ENCODE results near the gene UBXN4. TPM values are rescaled to one million over a fixed set of nuclear protein-coding genes. Genes with fewer than 3 reads are reported as not detected.

Gene UBXN4
- total and polyA plus RNA-seq, 2 of the 13 experiments (the other 11 are each of a cell fraction or from before 2014, with no cell fraction given), result 74.2 to 104 TPM

DNA sequence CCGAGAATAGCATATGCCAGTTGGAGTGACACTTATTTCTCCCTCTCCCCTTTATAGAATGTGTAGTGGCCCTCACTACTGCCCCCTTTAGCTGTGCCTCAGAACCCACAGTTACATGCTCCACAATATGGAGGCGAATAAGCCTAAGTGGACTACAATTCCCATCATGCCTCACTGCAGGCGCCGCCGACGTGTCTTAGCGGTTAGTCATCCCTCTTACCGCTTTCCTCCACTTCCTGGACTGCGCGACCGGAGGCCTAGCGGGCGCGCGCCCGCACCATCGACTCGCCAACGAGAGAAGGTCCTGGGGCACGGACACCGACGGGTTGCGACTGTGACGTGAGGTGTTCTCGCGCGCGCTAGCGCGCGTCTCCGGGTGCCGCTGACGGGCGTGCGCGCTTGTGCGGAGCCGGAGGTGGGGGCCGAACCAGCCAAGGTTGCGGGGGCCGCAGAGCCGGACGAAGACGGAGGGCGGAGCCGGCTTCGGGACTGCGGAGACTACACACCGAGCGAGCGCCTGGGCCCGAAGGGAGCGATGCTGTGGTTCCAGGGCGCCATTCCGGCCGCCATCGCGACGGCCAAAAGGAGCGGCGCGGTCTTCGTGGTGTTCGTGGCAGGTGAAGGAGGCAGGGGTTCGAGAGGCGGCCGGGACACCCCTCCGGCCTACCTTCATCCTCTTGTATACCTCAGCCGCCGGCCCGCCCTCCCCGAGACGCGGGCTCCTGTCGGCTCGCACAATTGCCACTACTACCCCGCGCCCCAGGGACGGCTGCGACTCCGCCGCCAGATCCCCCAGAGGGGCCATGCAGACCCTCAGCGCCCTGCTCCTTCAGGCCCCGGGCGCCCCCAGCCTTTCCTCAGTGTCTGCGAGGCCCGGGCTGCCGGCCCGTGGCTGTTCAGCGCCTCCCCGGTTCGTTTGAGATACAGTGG is at the start of gene UBXN4 (continued):
- no peak for TF ChIP-seq ZC3H4 (CRISPR knock-in tag; IDR thresholded peaks at IDR 0.05; ENCODE audit: borderline replicate concordance)
- peak; percentile 74 for TF ChIP-seq ZBTB21 (CRISPR knock-in tag; IDR thresholded peaks at IDR 0.05)
- no peak; the same call in 1 of the 2 replicates for TF ChIP-seq MTF1 (CRISPR knock-in tag; IDR thresholded peaks at IDR 0.05)
- TF ChIP-seq, protein P1, sequence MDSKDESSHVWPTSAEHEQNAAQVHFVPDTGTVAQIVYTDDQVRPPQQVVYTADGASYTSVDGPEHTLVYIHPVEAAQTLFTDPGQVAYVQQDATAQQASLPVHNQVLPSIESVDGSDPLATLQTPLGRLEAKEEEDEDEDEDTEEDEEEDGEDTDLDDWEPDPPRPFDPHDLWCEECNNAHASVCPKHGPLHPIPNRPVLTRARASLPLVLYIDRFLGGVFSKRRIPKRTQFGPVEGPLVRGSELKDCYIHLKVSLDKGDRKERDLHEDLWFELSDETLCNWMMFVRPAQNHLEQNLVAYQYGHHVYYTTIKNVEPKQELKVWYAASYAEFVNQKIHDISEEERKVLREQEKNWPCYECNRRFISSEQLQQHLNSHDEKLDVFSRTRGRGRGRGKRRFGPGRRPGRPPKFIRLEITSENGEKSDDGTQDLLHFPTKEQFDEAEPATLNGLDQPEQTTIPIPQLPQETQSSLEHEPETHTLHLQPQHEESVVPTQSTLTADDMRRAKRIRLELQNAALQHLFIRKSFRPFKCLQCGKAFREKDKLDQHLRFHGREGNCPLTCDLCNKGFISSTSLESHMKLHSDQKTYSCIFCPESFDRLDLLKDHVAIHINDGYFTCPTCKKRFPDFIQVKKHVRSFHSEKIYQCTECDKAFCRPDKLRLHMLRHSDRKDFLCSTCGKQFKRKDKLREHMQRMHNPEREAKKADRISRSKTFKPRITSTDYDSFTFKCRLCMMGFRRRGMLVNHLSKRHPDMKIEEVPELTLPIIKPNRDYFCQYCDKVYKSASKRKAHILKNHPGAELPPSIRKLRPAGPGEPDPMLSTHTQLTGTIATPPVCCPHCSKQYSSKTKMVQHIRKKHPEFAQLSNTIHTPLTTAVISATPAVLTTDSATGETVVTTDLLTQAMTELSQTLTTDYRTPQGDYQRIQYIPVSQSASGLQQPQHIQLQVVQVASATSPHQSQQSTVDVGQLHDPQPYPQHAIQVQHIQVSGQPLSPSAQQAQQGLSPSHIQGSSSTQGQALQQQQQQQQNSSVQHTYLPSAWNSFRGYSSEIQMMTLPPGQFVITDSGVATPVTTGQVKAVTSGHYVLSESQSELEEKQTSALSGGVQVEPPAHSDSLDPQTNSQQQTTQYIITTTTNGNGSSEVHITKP (CRISPR knock-in tag; IDR thresholded peaks at IDR 0.05; ENCODE audit: low read depth), result peak; percentile 73
- TF ChIP-seq ZNF460 (CRISPR knock-in tag; IDR thresholded peaks at IDR 0.05; ENCODE audit: borderline replicate concordance), result no peak
- TF ChIP-seq ZNF317 (CRISPR knock-in tag; IDR thresholded peaks at IDR 0.05), result peak; percentile 70; the same call in 1 of the 2 replicates
- TF ChIP-seq FOXO1 (CRISPR knock-in tag; IDR thresholded peaks at IDR 0.05), result no peak; the same call in 1 of the 2 replicates
- peak; percentile 93 for TF ChIP-seq FOSL1 (CRISPR knock-in tag; IDR thresholded peaks at IDR 0.05; ENCODE audit: borderline replicate concordance)
- no peak for TF ChIP-seq ZNF558 (CRISPR knock-in tag; IDR thresholded peaks at IDR 0.05; ENCODE audit: borderline replicate concordance)
- TF ChIP-seq ZNF224 (CRISPR knock-in tag; IDR thresholded peaks at IDR 0.05), result no peak
- TF ChIP-seq SNAI1 (CRISPR knock-in tag; IDR thresholded peaks at IDR 0.05; ENCODE audit: borderline replicate concordance), result peak; percentile 94
- TF ChIP-seq, protein P2, sequence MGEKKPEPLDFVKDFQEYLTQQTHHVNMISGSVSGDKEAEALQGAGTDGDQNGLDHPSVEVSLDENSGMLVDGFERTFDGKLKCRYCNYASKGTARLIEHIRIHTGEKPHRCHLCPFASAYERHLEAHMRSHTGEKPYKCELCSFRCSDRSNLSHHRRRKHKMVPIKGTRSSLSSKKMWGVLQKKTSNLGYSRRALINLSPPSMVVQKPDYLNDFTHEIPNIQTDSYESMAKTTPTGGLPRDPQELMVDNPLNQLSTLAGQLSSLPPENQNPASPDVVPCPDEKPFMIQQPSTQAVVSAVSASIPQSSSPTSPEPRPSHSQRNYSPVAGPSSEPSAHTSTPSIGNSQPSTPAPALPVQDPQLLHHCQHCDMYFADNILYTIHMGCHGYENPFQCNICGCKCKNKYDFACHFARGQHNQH (CRISPR knock-in tag; IDR thresholded peaks at IDR 0.05), result peak; percentile 85
- no peak for TF ChIP-seq NONO (IDR thresholded peaks at IDR 0.05)
- peak; percentile 85 for TF ChIP-seq NONO (CRISPR knock-in tag; conservative IDR thresholded peaks at IDR 0.05)
- 0 out of 2 replicates have a peak, but pooled peaks have one; percentile 38 for TF ChIP-seq DNMT1 (CRISPR knock-in tag; IDR thresholded peaks at IDR 0.05)
- TF ChIP-seq EZH2 (conservative IDR thresholded peaks at IDR 0.05; ENCODE audit: low read depth, low read length), result no peak
- peak; percentile 80 for TF ChIP-seq PHF20 (CRISPR knock-in tag; IDR thresholded peaks at IDR 0.05)

All from HepG2 (cell line).